KMS-11 (cell line): ENCODE results near the gene SCFD1.

ENCODE experiments used
- H2AFZ ChIP-seq: fragments of 200-600 bp; sonication (generic); 2 replicates; pipeline ENCODE4 v1.6.1; 2016; ENCODE audit warnings: antibody characterized with exemption, mixed run types, low read depth
- H3K27ac ChIP-seq: fragments of 200-600 bp; sonication (generic); 2 replicates; pipeline ENCODE4 v1.6.1; 2016; ENCODE audit warnings: mild to moderate bottlenecking, mixed run types
- H3K27me3 ChIP-seq: fragments of 200-600 bp; sonication (generic); 2 replicates; pipeline ENCODE4 v1.6.1; 2017; ENCODE audit warnings: mild to moderate bottlenecking, low read depth, mixed run types, moderate library complexity; ENCODE audit not compliant: insufficient read depth
- H3K36me3 ChIP-seq: fragments of 200-600 bp; sonication (generic); 2 replicates; pipeline ENCODE4 v1.6.1; 2017; ENCODE audit warnings: mild to moderate bottlenecking, mixed run types; ENCODE audit not compliant: insufficient read depth
- H3K4me1 ChIP-seq: fragments of 200-600 bp; sonication (generic); 2 replicates; pipeline ENCODE4 v1.6.1; 2016; ENCODE audit warnings: mild to moderate bottlenecking, low read depth, mixed run types; ENCODE audit not compliant: poor library complexity, severe bottlenecking
- H3K4me2 ChIP-seq: fragments of 200-600 bp; sonication (generic); 2 replicates; pipeline ENCODE4 v1.7.0; 2016; ENCODE audit warnings: mild to moderate bottlenecking, mixed run types
- H3K4me3 ChIP-seq: fragments of 200-600 bp; sonication (generic); IDR thresholded peaks from 2 replicates; pipeline ENCODE4 v1.6.1; 2017; ENCODE audit warnings: low read depth, low read length, mixed read lengths; ENCODE audit not compliant: insufficient read depth
- H3K79me2 ChIP-seq: fragments of 200-600 bp; sonication (generic); 2 replicates; pipeline ENCODE4 v1.6.1; 2016; ENCODE audit warnings: low read depth, mixed run types; ENCODE audit not compliant: insufficient read depth
- H3K9ac ChIP-seq: fragments of 200-600 bp; sonication (generic); 2 replicates; pipeline ENCODE4 v1.6.1; 2016; ENCODE audit warnings: mild to moderate bottlenecking, mixed run types
- H4K20me1 ChIP-seq: fragments of 200-600 bp; sonication (generic); 2 replicates; pipeline ENCODE4 v1.6.1; 2016; ENCODE audit warnings: mild to moderate bottlenecking, mixed run types; ENCODE audit not compliant: insufficient read depth
- CTCF ChIP-seq: fragments of 200-600 bp; sonication (generic); conservative IDR thresholded peaks from 2 replicates; pipeline ENCODE4 v1.6.1; 2017; ENCODE audit warnings: low read depth, mild to moderate bottlenecking, antibody characterized with exemption, low read length, moderate library complexity, mixed read lengths

Gene SCFD1

DNA sequence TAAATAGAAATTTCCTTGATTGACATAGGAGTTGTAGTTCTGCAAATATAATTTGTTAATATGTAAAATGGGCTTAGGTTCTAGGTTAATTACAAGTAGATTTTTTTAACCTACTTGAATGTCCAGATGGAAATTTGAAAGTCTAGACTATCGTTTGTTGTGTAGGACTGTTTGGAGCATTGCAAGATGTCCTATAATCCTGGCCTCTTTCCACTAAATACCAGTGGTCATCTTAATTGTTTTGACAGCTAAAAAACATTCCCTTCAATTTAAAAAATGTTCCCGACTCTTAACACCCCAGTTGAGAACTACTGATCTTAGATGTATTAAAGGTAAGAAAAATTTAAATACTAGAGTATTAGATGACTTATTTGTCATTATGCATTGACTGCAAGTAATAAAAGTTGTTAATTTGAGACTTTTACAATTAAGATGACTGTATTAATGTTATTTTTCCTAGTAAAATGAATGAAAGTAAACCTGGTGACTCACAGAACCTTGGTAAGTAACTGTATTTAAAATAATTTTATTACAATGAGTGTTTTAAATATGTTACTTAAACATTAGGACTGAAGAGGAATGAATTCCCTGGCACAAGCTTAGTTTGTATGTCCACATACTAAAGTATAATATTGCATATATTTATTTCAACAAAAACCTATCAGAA lies 41.4 kb upstream of the SCFD1 start:
- no peak overlapping the region for H2AFZ ChIP-seq
- no peak overlapping the region for H3K4me3 ChIP-seq
- peaks cover 66% of the 10 kb centered on the region for H3K79me2 ChIP-seq
- no peaks in the 10 kb centered on the region for H3K27me3 ChIP-seq
- H3K27ac ChIP-seq, result no peak overlapping the region
- H4K20me1 ChIP-seq, result 0 out of 2 replicates have a peak, but pooled peaks cover 6% of the 10 kb centered on the region
- no peaks in the 10 kb centered on the region for H3K4me1 ChIP-seq
- no peaks in the 10 kb centered on the region for H3K36me3 ChIP-seq
- no peak for TF ChIP-seq CTCF
- no peak overlapping the region for H3K9ac ChIP-seq
- H3K4me2 ChIP-seq, result no peak overlapping the region

DNA sequence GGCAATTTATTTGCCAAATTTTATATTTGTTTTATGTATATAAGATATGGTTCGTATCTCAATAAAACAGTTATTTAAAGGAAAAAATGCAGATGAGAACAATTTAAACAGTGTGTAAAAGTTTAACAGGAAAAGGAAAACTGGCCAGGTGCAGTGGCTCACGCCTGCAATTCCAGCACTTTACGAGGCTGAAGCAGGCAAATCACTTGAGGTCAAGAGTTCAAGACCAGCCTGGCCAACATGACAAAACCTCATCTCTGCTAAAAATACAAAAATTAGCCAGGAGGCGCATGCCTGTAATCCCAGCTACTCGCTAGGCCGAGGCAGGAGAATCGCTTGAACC lies 40.9 kb upstream of the SCFD1 start:
- Histone ChIP-seq H3K4me3 (no peak overlapping the region), H3K27me3 (no peaks in the 10 kb centered on the region), H4K20me1 (0 out of 2 replicates have a peak, but pooled peaks cover 6% of the 10 kb centered on the region), H3K27ac (no peak overlapping the region), H3K9ac (no peak overlapping the region), H3K79me2 (peaks cover 63% of the 10 kb centered on the region), H2AFZ (no peak overlapping the region), H3K4me1 (no peaks in the 10 kb centered on the region), H3K36me3 (no peaks in the 10 kb centered on the region), H3K4me2 (no peak overlapping the region)
- no peak for TF ChIP-seq CTCF

GRCh38 chr14:30582376-30582775 lies 39.7 kb upstream of the SCFD1 start:
- H3K9ac ChIP-seq, result no peak overlapping the region
- H3K4me3 ChIP-seq, result no peak overlapping the region
- H2AFZ ChIP-seq, result no peak overlapping the region
- H3K4me2 ChIP-seq, result no peak overlapping the region
- H3K4me1 ChIP-seq, result no peaks in the 10 kb centered on the region
- no peak for TF ChIP-seq CTCF
- H3K79me2 ChIP-seq, result peaks cover 56% of the 10 kb centered on the region; the same call in 1 of the 2 replicates
- no peaks in the 10 kb centered on the region for H3K27me3 ChIP-seq
- H4K20me1 ChIP-seq, result 0 out of 2 replicates have a peak, but pooled peaks cover 6% of the 10 kb centered on the region
- H3K27ac ChIP-seq, result no peak overlapping the region
- H3K36me3 ChIP-seq, result no peaks in the 10 kb centered on the region

DNA sequence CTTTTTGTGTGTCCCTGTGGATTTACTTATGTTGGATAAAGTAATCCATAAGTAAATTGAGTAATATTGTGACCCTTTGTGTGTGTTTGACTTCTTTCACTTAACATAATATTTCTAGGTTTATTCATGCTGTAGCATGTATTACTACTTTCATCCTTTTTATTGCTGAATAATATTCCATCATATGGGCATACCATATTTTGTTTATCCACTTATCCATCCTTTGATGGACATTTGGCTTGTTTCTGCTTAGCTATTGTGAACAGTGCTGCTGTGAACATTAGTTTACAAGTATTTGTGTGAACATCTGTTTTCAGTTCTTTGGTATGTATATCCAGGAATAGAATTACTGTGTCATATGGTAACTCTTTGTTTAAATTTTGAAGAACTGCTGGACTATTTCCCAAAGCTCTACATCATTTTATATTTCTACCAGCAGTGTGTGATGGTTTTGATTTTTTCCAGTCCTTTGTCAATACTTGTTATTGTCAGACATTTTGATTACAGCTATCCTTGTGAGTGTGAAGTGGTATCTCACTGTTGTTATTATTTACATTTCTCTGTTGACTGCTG lies 38.0 kb upstream of the SCFD1 start:
- no peak for TF ChIP-seq CTCF
- Histone ChIP-seq H3K4me1 (no peaks in the 10 kb centered on the region), H3K27me3 (no peaks in the 10 kb centered on the region)

More for the DNA sequence above, 38.0 kb upstream of the SCFD1 start:
- Histone ChIP-seq H3K36me3 (no peaks in the 10 kb centered on the region), H3K4me2 (no peak overlapping the region), H2AFZ (no peak overlapping the region), H3K79me2 (peaks cover 44% of the 10 kb centered on the region; the same call in 1 of the 2 replicates), H3K27ac (no peak overlapping the region), H4K20me1 (0 out of 2 replicates have a peak, but pooled peaks cover 4% of the 10 kb centered on the region), H3K9ac (no peak overlapping the region), H3K4me3 (no peak overlapping the region)
